Vagina (tissue), 2 donors: ENCODE measurements around the gene SLC11A2.

Experiments
- CTCF ChIP-seq, 3 experiments: fragments of 450-650 bp in 2 of 3; fragments of 200-600 bp in 1 of 3; sonication (generic) in 1 of 3; IDR thresholded peaks; one replicate each; pipeline ENCODE4 v1.5.1; 2017 to 2019; ENCODE audit warnings: antibody characterized with exemption in 3 of 3, mild to moderate bottlenecking in 2 of 3, moderate library complexity in 2 of 3
- POLR2A ChIP-seq, 2 donors: fragments of 450-650 bp; IDR thresholded peaks; one replicate each; pipeline ENCODE4 v1.6.1; 2017; ENCODE audit warnings: antibody characterized with exemption in 2 of 2, mild to moderate bottlenecking in 2 of 2, moderate library complexity in 2 of 2
- POLR2AphosphoS5 ChIP-seq, 2 donors: sonication (generic); formaldehyde crosslinking; IDR thresholded peaks; one replicate each; pipeline ENCODE4 v1.9.0; 2017; ENCODE audit warnings: antibody characterized with exemption in 2 of 2, mild to moderate bottlenecking in 2 of 2, low read depth in 1 of 2; ENCODE audit not compliant: insufficient read depth in 1 of 2

- TF ChIP-seq POLR2AphosphoS5 (IDR thresholded peaks at IDR 0.05; ENCODE audit: insufficient read depth in 1 of 2, low read depth in 1 of 2) (no peak), CTCF (IDR thresholded peaks at IDR 0.05) (no peak), POLR2A (IDR thresholded peaks at IDR 0.05) (no peak)
Measured at GRCh38 chr12:51033457-51034089, 7.4 kb upstream of the SLC11A2 start.
